ENCODE measurements around the gene LIN7C. TPM values are rescaled to one million over a fixed set of nuclear protein-coding genes. Genes with fewer than 3 reads are reported as not detected.

The LIN7C gene
- total RNA-seq, 1 donor from 2014 or later: 15.5 TPM

GRCh38 chr11:27477831-27478230 is 28.7 kb downstream of the LIN7C start:
- intact Hi-C loops (cut with micrococcal nuclease): no loop called here
- Histone ChIP-seq H3K36me3 (no peaks in the 10 kb centered on the region), H3K27me3 (ENCODE audit: low read depth) (no peaks in the 10 kb centered on the region), H3K4me1 (no peaks in the 10 kb centered on the region), H3K9me3 (replicated peaks) (no peaks in the 10 kb centered on the region), H3K27ac (replicated peaks) (no peak overlapping the region), H3K4me3 (no peak overlapping the region)
- no peak for DNase-seq
- no peak for TF ChIP-seq CTCF (IDR thresholded peaks at IDR 0.05; ENCODE audit: borderline replicate concordance)

- intact Hi-C loops (cut with micrococcal nuclease): no loop called here
- no peaks in the 10 kb centered on the region for H3K36me3 ChIP-seq
- H3K4me3 ChIP-seq: no peak overlapping the region
- TF ChIP-seq CTCF (IDR thresholded peaks at IDR 0.05; ENCODE audit: borderline replicate concordance): no peak
- DNase-seq: no peak
- H3K27ac ChIP-seq (replicated peaks): no peak overlapping the region
- H3K9me3 ChIP-seq (replicated peaks): no peaks in the 10 kb centered on the region
- no peaks in the 10 kb centered on the region for H3K27me3 ChIP-seq (ENCODE audit: low read depth)
- H3K4me1 ChIP-seq: no peaks in the 10 kb centered on the region
Observed at GRCh38 chr11:27477243-27477642, 29.3 kb downstream of the LIN7C start.

- DNase-seq: no peak
- H3K27ac ChIP-seq (replicated peaks): no peak overlapping the region
- H3K4me3 ChIP-seq: no peak overlapping the region
- H3K36me3 ChIP-seq: no peaks in the 10 kb centered on the region
- H3K9me3 ChIP-seq (replicated peaks): no peaks in the 10 kb centered on the region
- peaks cover 14% of the 10 kb centered on the region for H3K4me1 ChIP-seq
- intact Hi-C loops (cut with micrococcal nuclease): no loop called here
- H3K27me3 ChIP-seq (ENCODE audit: low read depth): no peaks in the 10 kb centered on the region
- no peak for TF ChIP-seq CTCF (IDR thresholded peaks at IDR 0.05; ENCODE audit: borderline replicate concordance)
Observed at GRCh38 chr11:27475622-27476021, 30.9 kb downstream of the LIN7C start.

GRCh38 chr11:27473017-27473406 is 33.6 kb downstream of the LIN7C start:
- Histone ChIP-seq H3K9me3 (replicated peaks) (no peaks in the 10 kb centered on the region), H3K27ac (replicated peaks) (peak overlapping the region; percentile 96), H3K4me1 (peaks cover 36% of the 10 kb centered on the region), H3K4me3 (peak overlapping the region; percentile 85), H3K27me3 (ENCODE audit: low read depth) (no peaks in the 10 kb centered on the region), H3K36me3 (no peaks in the 10 kb centered on the region)
- intact Hi-C loops (cut with micrococcal nuclease): no loop called here
- TF ChIP-seq CTCF (IDR thresholded peaks at IDR 0.05; ENCODE audit: borderline replicate concordance): no peak
- no peak for DNase-seq

- Histone ChIP-seq H3K27me3 (ENCODE audit: low read depth) (no peaks in the 10 kb centered on the region), H3K36me3 (no peaks in the 10 kb centered on the region), H3K4me3 (peak within 1 kb of the TSS; percentile 85), H3K9me3 (replicated peaks) (no peaks in the 10 kb centered on the region), H3K27ac (replicated peaks) (peak within 1 kb of the TSS; percentile 96), H3K4me1 (peaks cover 42% of the 10 kb centered on the region)
- intact Hi-C loops (cut with micrococcal nuclease): no loop called here
- no peak for TF ChIP-seq CTCF (IDR thresholded peaks at IDR 0.05; ENCODE audit: borderline replicate concordance)
- peak; percentile 92 for DNase-seq
Observed at GRCh38 chr11:27472398-27473016, 34.1 kb downstream of the LIN7C start, which contains the start of gene LGR4. LGR4 (minus strand) TSS chr11:27472790; CDS start chr11:27472302, 488 bp downstream.

All from left ventricle myocardium inferior (tissue), 1 donor.